Pancreas (tissue), 10 donors: ENCODE data around the gene SLC25A14. TPM values are rescaled to one million over a fixed set of nuclear protein-coding genes. Genes with fewer than 3 reads are reported as not detected.
"Not testable (repeated sequence)": the region's sequence is repeated elsewhere in the genome, so short reads cannot be mapped to it uniquely, and the experiment has no call there.

Source experiments
- ATAC-seq, 4 donors: fragments of 200-7000 bp; cut with Tn5 transposase; one replicate each; pipeline versions ENCODE4 v1.8.0 to v1.9.1; 2020; ENCODE audit warnings: mild to moderate bottlenecking in 4 of 4, moderate library complexity in 4 of 4
- DNase-seq, 6 donors: peaks; one replicate each; pipeline ENCODE4 v3.0.0-alpha.2; 2020
- FAIRE-seq: peaks from 2 replicates; lab custom pipeline; 2012; peaks lifted over from hg19 to GRCh38; lab: Jason Lieb, UNC
- H3K27ac ChIP-seq, 4 donors: fragments of 200-600 bp; sonication (generic); 1 replicate in 3 of 4; 2 replicates in 1 of 4; pipeline versions ENCODE4 v1.5.0 to v1.8.0; 2020
- H3K27me3 ChIP-seq, 4 donors: fragments of 200-600 bp; one replicate each; pipeline ENCODE4 v1.8.0; 2021
- H3K36me3 ChIP-seq, 3 donors: fragments of 200-600 bp; sonication (generic) in 1 of 3; one replicate each; pipeline versions ENCODE4 v1.5.0 to v1.8.0; 2020 to 2021
- H3K4me1 ChIP-seq, 3 donors: fragments of 200-600 bp; one replicate each; pipeline ENCODE4 v1.8.0; 2021
- H3K4me3 ChIP-seq, 4 donors: fragments of 200-600 bp; sonication (generic) in 2 of 4; one replicate each; pipeline versions ENCODE4 v1.5.0 to v1.8.0; 2020 to 2021
- H3K9me3 ChIP-seq, 4 donors: fragments of 200-600 bp; one replicate each; pipeline ENCODE4 v1.8.0; 2021
- CTCF ChIP-seq, 4 donors: fragments of 200-600 bp; sonication (generic) in 3 of 4; IDR thresholded peaks; one replicate each; pipeline versions ENCODE4 v1.5.0 to v1.8.0; 2021; ENCODE audit warnings: antibody characterized with exemption in 4 of 4
- WGBS, 2 donors: extraction: QIAGEN DNeasy Blood & Tissue Kit; methylation state at CpG; one replicate each; pipeline ENCODE4 v1.1.7; 2013; 5-methylcytosine and 5-hydroxymethylcytosine counted together
- intact Hi-C, 3 donors: fragments of 100-400 bp; cut with DNase I; formaldehyde crosslinking; loops; one replicate each; pipeline versions ENCODE4 v1.11.1 to v1.14.2; 2022
- polyA plus RNA-seq, 2 donors: library from polyadenylated mRNA; stranded (reverse); fragments of 200-250 nt; gene quantifications; one replicate each; pipeline ENCODE4 v1.2.3, GENCODE V29; 2013
- total RNA-seq, 6 donors: library from RNA; stranded (reverse); fragmentation: NEBNext Ultra II Directional in 4 of 6; extraction: Animal tissue kit (Norgen Biotek cat#: 25700) in 4 of 6; gene quantifications; one replicate each; pipeline versions ENCODE4 v1.2.1 to v1.2.4, GENCODE V29; 2021 to 2023
- donor health status: healthy with polysubstance abuse.
- donor health status: DM: no; HTN: no; CAD: no; lungs with moderate emphysema.
- donor health status: DM: no; HTN: no; CAD: no.
- donor health status: control.
- donor health status: control.
- donor health status: Bipolar disorder and iron deficiency.
- donor health status: DM: yes; HTN: yes; CAD: no.
- donor health status: DM: no; HTN: no; CAD: no.
- donor health status: DM: no; HTN: no; CAD: no.
- donor health status: DM: yes; HTN: yes; CAD: no.

Gene SLC25A14
- total and polyA plus RNA-seq, 8 donors, result 4.5 to 37.1 (median 7.1) TPM

GRCh38 chrX:130340271-130340670, 552 bp downstream of the SLC25A14 start:
- intact Hi-C loops, result no loop called here
- Histone ChIP-seq H3K9me3 (no peaks in the 10 kb centered on the region), H3K27ac (peak overlapping the region in 1 of 4 donors; percentile 46), H3K36me3 (no peaks in the 10 kb centered on the region), H3K27me3 (no peaks in the 10 kb centered on the region), H3K4me3 (peak overlapping the region; percentile 41 to 67 (median 52)), H3K4me1 (no peaks in the 10 kb centered on the region)
- DNase-seq, result no peak
- TF ChIP-seq CTCF (IDR thresholded peaks at IDR 0.05), result no peak
- no peak for FAIRE-seq
- peak in 1 of 4 donors; percentile 10 for ATAC-seq
- WGBS, 2 donors, result 4 to 25% methylated on average over 9 of the region's 9 CpGs

DNA sequence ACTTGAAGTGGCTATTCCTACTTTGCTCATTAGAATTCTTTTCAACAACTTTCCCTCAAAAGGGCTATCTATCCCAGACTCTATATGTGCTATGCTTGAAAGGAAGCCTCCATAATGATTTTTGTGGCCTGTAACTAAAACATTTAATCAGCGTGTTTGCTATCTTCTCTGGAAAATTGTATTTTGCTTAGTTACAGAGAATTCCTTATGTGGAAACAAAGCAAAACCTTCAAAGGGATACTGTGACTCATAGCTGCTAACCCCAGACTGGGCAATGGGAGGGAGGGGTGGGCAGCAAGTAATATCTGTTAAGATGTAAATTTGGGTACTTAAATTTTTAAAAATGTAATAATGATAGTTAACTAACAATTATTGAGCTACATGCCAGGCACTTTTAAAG, 3.7 kb downstream of the SLC25A14 start:
- H3K27me3 ChIP-seq, result no peaks in the 10 kb centered on the region
- 76 to 95% methylated on average over 1 of the region's 1 CpG for WGBS, 2 donors
- H3K9me3 ChIP-seq, result no peaks in the 10 kb centered on the region
- DNase-seq (no peak), FAIRE-seq (no peak), ATAC-seq (no peak)
- H3K4me1 ChIP-seq, result no peaks in the 10 kb centered on the region
- no peak overlapping the region for H3K27ac ChIP-seq
- no peak for TF ChIP-seq CTCF (IDR thresholded peaks at IDR 0.05)
- intact Hi-C loops, result no loop called here
- H3K4me3 ChIP-seq, result no peak overlapping the region
- H3K36me3 ChIP-seq, result no peaks in the 10 kb centered on the region

- WGBS, 2 donors, result 43 to 62% methylated on average over 1 of the region's 1 CpG
- DNase-seq (no peak), FAIRE-seq (no peak), ATAC-seq (no peak)
- Histone ChIP-seq H3K27ac (no peak overlapping the region), H3K4me3 (no peak overlapping the region), H3K36me3 (no peaks in the 10 kb centered on the region), H3K4me1 (no peaks in the 10 kb centered on the region), H3K27me3 (no peaks in the 10 kb centered on the region), H3K9me3 (no peaks in the 10 kb centered on the region)
- intact Hi-C loops, result no loop called here
- TF ChIP-seq CTCF (IDR thresholded peaks at IDR 0.05), result no peak
Observed at GRCh38 chrX:130347321-130347720, 7.6 kb downstream of the SLC25A14 start.

- Histone ChIP-seq H3K4me1 (no peaks in the 10 kb centered on the region), H3K36me3 (no peaks in the 10 kb centered on the region), H3K27ac (no peak overlapping the region), H3K9me3 (no peaks in the 10 kb centered on the region), H3K27me3 (no peaks in the 10 kb centered on the region), H3K4me3 (no peak overlapping the region)
- 81 to 97% methylated on average over 3 of the region's 3 CpGs for WGBS, 2 donors
- ATAC-seq (no peak), FAIRE-seq (no peak), DNase-seq (no peak)
- intact Hi-C loops, result no loop called here
- TF ChIP-seq CTCF (IDR thresholded peaks at IDR 0.05), result no peak
Observed at GRCh38 chrX:130351567-130351966, 11.8 kb downstream of the SLC25A14 start.

GRCh38 chrX:130352050-130352449, 12.3 kb downstream of the SLC25A14 start:
- 70 to 100% methylated on average over 1 of the region's 1 CpG for WGBS, 2 donors
- H3K4me1 ChIP-seq, ATAC-seq, DNase-seq, H3K27ac ChIP-seq, intact Hi-C loops, H3K27me3 ChIP-seq, FAIRE-seq, H3K36me3 ChIP-seq, H3K4me3 ChIP-seq, H3K9me3 ChIP-seq: not testable (repeated sequence)
